HG03103 (cell line): Measurements from ENCODE around the gene OPCML.

Experiments used
- ATAC-seq: cut with Tn5 transposase; IDR thresholded peaks from one replicate; pipeline ENCODE4 v1.9.1; 2021; ENCODE audit warnings: low read depth; ENCODE audit not compliant: unreplicated experiment

Gene OPCML

DNA sequence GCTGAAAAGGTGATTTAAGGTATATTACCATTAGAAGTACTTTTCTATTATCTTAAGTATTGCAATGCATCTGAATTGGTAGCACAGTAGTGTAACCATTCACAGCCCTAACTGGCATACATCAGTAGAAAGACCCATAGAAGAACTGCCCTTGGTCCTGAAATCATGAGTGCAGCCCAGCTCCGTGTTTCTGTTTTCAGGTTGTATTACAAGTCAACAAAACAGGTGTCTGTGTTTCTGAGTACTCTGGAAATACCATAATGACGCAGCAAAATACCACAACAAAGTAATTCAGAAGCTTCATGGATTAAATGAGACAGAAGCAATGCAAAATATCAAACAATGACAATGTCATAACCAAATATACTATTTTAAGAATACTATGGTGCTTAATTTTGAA, 226.3 kb downstream of the OPCML start:
- ATAC-seq: no peak

DNA sequence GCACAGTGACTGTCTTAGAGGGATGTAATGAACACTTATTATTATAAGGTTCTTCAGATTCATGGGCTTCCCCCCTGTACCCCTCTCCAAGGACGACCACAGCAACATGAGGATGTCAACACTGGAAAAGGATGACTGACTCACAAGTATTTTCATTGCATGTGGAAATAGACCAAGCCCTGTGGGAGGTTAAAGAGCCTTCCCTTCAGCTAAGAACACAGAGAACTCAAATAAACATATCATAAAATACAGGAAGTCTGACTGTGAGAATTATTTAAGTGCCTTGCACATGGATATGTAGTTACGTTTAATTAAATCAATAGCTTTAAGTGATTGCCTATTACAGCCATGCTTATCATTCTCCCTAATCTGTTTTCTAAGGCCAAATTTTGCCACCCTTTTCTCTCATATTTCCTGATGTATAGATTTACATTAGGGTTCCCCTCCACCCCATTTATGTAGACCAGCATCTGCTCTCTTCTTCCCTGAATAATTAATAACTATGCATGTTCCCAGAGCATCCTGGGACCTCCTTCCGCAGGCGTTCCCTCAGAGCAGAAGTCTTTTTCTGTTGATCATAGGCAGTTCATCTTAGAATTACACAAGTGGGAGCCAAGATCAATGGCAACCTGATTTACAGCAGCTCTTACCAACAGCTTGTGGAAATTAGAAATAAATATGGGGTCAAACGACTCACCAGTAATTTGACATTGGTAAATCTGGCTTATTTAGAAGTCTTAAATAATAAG, 226.9 kb downstream of the OPCML start:
- no peak for ATAC-seq

DNA sequence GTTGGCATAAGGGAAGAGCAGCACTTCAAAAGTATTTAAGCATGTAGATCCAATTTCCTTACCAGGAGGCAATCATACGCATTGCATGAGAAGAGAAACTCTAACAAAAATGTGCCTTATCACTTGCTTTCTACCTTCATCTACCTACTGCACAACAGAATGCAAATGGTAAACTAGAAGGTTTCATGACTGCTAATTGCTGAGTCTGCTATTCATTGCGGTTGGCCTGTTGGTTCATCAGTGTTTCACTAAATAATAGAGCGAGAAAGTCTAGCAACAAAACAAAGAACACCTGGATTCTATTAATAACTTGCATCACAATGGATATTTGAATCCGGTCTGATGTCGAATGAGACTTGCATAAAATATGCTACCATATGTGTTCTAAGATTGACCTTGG, 229.0 kb downstream of the OPCML start:
- no peak for ATAC-seq

DNA sequence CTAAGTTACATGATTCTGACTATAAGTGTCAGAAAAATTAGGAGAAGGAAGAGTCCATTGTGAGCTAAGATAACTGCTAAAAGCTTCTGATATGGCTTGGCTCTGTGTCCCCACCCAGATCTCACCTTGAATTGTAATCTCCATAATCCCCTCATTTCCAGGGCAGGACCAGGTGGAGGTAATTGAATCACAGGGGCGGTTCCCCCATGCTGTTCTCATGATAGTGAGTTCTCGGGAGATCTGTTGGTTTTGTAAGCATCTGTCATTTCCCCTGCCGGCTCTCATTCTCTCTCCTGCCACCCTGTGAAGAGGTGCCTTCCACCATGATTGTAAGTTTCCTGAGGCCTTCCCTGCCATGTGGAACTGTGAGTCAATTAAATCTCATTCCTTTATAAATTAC, 230.2 kb downstream of the OPCML start:
- no peak for ATAC-seq

DNA sequence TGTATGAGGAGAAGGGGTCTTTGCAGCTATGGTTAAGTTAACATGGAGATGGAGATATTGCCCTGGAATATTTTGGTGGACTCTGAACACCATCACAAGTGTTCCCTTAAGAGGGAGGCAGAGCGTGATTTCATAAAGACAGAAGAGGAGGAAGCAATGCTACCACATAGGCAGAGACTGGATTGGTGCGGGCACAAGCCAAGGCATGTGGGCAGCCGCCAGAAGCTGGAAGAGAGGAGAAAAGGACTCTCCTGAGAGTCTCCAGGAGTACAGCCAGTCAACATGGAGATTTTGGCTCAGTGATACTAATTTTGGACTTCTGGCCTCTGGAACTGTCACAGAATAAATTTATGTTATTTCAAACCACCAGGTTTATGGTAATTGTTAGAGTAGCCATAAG, 231.6 kb downstream of the OPCML start:
- ATAC-seq: no peak

DNA sequence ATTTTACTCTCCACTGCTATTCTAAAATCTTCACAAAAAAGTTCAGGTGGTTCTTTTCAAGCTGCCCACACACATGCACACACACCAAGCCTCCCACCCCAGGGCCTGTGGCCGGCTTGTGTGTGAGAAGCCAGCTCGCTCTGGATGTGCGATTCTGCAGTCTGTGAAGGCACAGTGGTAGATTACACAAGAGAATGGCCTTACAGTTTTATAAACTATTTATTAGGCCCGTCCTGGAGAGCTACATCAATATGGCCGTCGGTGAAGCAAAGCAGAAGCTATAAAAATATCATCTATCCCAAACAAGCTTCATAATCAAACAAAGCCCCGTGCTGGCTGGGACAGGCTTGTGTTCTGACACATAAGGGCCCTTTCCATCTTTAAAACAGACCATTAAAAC, 240.5 kb downstream of the OPCML start:
- no peak for ATAC-seq

DNA sequence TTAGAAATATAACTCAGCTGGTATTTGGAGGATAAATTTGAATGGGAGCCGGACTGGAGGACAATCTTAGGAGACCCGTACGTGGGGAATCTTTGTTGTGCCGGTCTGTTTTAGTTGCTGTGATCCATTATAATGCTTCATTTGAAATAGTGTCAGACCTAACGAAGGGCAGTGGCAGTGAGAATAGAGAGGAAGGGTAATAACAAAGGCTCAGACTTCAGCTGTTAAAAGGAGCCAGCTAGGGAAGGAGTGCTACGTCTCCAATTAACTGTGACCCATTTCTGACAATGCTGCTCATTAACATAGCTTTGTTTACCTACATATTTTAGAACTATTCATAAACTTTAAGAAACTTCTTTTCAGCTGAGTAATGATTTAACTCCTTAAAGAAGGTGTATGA, 246.9 kb downstream of the OPCML start:
- ATAC-seq: no peak

DNA sequence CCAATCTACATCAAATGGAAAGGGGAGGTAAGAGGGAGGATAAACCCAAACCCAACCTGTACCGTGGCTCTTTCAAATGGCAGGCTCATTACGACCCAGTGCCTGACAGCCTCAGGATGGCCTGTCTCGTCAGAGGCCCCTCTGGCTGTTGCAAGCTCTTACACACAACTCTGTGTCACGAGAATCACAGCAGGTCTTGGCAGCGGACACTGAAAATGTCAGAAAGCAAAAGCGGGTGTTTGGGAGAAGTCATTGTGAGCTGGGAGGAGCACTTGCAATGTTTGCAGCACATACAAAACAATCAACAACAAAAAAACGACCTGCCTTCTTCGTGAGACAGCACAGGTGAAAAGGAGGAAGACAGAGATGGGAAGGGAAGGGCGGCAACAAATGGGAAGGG, 248.1 kb downstream of the OPCML start:
- no peak for ATAC-seq

DNA sequence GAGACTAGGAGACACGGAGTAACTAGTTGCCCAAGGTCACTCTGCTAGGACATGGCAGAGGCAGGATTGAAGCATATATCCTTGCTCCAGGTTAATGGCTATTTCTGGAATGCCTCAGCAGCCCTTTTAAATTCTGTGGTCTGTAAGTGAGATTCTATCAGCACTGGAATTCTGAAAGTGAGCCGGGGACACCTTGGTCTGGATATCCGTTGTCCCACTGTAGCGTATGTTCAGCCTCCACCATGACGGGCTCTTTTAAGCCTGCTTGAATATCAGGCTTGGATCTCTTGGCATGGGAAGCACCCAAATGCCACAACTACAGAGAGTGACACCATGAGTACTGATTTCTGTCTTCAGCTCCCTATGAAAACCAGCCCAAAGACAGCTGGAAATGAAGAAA, 254.4 kb downstream of the OPCML start:
- ATAC-seq: no peak

DNA sequence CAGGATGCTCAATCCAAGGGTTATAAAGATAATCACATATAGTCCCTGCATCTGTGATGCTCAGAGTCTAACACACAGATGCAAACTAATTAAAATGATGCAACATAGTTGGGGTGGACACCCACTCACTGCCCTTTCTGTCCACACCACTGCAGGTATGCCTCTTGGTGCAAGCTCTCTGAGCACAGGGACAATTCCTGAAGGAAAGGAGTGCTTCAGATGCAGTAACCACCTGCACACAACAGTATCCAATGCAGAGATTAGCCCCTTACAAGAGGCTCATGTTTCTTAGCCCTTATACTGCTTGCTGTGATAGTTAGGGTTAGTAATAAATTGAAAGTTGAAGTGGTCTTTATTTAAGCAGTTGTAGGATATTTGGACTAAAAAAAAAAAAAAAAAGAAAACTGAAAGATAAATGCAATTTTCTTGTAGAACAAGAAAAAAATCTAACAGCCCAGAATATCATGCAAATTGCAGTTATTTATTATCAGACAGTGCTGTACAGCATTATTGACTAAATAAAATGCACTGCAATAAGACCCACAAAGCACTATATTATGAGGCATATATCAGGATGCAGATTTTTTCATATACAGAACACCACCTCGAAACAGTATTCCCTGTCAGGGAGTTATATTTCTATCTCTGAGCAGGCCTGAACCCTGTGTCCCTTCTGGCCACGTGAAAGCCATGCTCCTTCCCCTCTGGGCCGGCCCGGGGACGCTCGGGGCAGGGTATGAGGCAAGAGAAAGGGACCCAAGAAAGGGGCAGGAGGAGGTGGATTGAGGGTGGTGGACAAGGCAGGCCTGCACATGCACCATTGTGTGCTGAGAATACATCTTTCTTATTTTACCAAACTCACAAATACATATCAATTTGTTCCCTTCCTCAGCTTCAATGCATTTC, 260.2 kb downstream of the OPCML start:
- ATAC-seq: no peak

DNA sequence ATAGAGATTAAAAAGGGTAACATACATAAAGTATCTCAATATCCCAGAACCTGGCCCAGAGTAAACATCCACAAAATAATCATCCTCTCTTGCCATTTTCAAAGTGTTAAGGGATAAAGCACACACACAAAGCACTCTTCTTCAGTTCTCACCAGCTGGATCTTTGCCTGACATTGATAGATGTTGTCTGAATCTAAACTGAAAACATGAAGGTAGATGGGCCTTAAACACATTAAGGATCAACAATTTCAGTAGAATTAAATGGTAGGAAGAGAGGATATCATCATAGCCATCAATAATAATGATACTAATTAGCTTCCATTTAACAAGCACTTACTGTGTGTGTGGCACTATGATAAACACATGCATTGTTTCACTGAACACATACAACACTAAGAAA, 261.1 kb downstream of the OPCML start:
- ATAC-seq: no peak

DNA sequence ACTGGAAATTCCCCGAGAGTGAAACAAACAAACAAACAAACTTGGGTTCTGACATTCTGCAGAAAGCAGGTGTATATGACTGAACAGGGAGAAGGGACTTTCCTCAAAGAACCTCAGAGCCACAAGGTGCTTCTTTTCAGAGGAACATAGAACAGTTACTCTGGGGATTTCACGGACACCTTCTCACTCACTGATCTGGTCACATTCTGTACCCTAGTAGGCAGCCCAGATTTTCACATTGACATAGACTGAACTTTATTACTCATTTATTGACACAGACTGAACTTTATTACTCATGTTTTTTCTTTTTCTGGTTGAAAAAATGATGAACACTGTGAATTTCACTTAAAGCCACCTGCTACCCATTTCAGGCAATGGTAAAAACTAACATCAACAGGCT, 263.0 kb downstream of the OPCML start:
- ATAC-seq: peak; percentile 96

DNA sequence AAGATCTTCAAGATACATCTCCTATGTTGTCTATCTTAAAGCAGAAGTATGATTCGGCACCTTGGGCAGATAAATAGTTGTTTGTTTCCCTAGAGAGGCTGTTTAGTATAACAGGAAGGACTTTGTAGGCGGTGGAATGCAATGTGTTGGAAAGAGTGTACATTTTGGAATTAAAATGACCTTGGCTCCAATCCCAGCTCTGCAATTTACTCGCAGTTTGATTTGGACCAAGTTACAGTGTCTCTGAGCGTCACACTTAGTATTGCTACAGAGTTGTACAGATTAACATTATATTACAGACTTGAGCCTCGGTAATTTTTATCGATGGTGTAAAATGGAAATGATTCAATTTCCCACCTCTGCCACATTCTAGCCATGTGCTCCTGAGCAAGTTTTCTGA, 265.3 kb downstream of the OPCML start:
- ATAC-seq: no peak

DNA sequence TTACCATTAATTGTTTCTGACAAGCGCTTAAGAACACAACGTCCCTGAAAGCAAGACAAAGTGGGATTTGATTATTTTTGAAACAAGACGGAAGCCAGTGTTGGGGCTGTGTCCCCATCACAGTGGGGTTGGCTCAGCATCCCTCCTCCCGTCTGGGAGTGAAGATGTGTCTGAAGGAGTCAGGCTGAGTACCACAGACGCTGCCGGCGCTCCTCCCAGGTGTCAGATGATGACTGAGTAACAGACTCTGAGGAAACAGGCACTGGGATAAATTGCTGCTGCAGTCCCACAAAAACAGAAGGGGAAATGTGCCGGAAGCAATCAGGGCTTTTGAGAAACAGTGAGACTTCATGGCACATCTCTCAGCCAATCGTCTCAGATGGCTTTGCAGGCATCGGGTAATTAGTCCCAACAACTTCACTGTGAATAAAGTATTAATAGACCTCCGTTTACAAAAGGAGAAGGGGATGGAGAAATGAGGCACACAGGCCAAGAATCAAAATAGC, 266.7 kb downstream of the OPCML start:
- ATAC-seq: no peak

DNA sequence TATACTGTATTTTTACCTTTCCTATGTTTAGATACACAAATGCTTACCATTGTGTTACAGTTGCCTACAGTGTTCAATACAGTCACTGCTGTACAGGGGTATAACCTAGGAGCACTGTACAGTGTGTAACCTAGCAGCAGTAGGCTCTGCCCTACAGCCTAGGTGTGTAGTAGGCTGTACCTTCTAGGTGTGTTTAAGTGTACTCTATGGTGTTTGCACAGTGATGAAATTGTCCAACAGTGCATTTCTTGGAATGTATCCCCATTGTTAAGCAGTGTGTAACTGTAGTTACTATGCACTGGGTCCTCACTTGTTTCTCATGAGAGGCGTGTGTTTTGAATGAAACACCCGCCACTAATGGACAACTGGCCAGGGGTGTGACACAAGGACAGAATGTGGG, 269.0 kb downstream of the OPCML start:
- no peak for ATAC-seq

DNA sequence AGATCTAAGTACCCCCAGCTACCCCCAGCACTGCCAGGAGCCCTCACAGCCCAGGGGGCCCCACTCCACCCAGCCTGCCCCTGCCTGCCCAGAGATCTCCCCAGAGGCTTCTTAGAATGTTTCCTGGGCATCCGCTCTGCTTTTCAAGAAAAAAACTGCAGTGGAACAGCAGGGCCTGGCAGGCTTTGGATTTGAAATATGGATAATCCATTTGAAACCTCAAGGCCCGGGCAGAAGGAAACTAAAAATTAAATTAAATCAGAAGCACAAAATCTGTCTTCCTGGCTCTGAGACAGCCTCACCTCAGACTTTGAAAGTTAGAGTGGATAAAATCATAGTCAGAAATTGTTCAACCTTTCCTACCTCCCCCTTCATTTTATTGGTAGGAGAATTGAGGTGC, 273.6 kb downstream of the OPCML start:
- no peak for ATAC-seq

DNA sequence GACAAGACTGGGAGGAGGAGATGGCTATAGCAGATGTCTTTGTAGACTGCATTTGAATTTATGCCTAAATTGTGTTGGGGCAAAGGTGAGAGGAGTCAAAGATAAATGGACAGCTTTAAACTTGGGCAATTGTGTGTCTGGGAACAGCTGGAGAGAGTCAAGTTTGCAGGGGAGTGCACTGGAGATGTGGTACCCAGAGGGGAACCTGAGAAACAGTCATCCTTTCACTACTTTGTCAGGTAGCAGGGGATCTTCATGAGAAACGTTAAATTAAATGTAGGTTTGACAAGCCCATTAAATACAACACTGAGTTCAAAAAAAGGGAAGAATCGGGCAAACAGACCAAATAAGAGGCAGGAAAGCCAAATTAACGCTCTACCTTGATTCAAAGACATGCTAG, 277.7 kb downstream of the OPCML start:
- no peak for ATAC-seq

DNA sequence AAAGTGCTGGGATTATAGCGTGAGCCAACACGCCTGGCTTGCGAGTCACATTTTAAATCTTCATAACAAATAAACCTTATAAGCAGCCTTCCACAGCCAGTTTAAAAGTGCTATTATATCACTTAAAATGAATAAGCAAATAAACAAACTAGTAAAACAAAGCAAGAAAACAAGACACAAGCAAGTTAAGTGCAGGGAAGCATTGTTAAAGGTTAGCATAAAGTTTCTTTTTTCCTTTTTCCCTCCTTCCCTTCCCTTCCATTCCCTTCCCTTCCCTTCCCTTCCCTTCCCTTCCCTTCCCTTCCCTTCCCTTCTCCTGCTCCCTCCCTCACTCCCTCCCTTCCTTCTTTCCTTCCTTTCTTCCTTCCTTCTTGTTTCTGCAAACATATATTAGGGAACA, 278.7 kb downstream of the OPCML start:
- no peak for ATAC-seq

DNA sequence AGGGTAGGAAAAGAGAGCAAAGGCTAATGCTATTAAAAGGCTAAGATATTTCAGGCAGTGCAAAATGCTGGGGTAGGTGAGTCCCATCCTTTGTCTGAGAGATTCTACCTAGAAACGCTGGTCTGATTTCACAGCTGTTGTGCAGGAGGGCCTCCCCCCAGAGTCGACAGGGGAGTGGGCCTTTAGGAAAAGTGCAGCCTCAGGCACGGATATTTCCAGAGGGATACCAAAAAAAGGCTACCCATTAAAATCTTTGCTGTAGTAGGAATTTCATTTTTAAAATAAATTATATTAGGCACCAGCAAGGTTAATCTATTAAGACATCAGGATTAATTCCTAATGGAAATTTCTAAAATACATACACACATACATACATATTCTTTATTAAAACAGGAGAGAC, 280.5 kb downstream of the OPCML start:
- no peak for ATAC-seq

DNA sequence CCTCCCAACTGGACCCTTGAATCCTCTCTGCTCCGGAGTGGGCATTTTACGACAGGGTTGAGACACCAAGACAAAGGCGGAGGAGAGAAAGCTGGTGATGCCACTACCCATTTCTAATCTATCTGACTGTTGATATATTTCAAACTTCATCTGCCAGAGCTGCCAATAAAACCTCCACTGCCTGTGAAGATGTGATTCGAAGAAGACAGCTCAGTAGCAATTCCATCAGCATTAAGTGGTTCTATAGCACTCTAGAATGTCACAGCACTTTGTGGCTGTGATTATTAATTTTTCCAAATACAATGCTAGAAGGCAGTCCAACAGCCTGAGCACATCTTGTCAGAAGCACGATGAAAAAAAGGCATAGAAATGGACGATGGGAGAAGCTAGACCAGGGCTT, 282.8 kb downstream of the OPCML start:
- ATAC-seq: no peak

DNA sequence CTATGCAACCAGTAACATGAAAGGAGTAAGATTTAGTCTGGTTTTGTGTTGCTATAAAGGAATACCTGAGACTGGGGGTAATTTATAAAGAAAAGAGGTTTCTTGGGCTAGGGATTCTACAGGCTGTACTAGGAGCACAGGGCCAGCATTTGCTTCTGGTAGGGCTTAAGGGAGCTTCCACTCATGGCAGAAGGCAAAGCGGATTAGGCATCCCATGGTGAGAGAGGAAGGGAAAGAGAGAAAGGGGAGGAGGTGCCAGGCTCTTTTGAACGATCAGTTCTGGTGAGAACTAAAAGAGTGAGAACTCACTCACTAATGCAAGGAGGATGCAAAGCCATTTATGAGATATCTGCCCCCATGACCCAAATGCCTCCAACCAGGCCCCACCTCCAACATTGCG, 283.2 kb downstream of the OPCML start:
- no peak for ATAC-seq

DNA sequence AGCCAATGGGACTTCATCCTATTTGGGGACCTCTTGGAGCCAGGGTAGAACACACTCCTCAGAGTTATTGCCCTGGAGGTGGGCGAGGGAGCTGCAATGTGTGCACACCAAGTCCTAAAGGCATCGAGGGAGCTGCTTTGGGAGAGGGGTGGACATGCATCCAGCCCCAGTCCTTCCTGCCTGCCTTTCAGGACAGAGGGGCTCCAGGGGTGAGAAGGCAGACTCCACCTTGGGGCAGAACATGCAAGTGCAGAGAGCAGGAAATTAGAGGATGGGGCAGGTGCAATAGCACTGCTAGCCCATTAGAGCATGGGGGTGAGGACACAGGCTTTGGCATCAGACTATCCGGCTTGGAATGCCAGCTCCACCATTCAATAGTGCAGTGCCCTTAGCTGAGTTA, 288.5 kb downstream of the OPCML start:
- no peak for ATAC-seq
